HepG2 (cell line): ENCODE results near the gene RNF114. TPM values are rescaled to one million over a fixed set of nuclear protein-coding genes. Genes with fewer than 3 reads are reported as not detected.

Source experiments
- CCAR2 ChIP-seq: fragments of 200-400 bp; formaldehyde crosslinking; optimal IDR thresholded peaks from 2 replicates; pipeline ENCODE3; 2018; ENCODE audit warnings: low read depth, mild to moderate bottlenecking, low read length, moderate library complexity
- GATA4 ChIP-seq: sonication (generic); IDR thresholded peaks from 2 replicates; pipeline ENCODE4 v1.6.1; 2016; ENCODE audit warnings: antibody characterized with exemption, low read depth, borderline replicate concordance
- MAFG ChIP-seq: sonication (generic); formaldehyde crosslinking; IDR thresholded peaks from 2 replicates; pipeline ENCODE4 v1.5.1; 2020; ENCODE audit warnings: mild to moderate bottlenecking, missing genetic modification reagents
- MAFK ChIP-seq, 2 experiments: IDR thresholded peaks in 1 of 2; conservative IDR thresholded peaks in 1 of 2; 2 replicates each; pipeline ENCODE4 v1.6.1; 2011; ENCODE audit warnings: improper control_type of control experiment in 2 of 2, low read length in 2 of 2
- MBNL3 ChIP-seq: fragments of 250-450 bp; sonication (Bioruptor Pico); conservative IDR thresholded peaks from 2 replicates; pipeline ENCODE4 v1.8.0; 2022; ENCODE audit warnings: mild to moderate bottlenecking, inconsistent platforms
- NFE2 ChIP-seq: sonication (generic); formaldehyde crosslinking; IDR thresholded peaks from 2 replicates; pipeline ENCODE4 v1.4.0; 2020; ENCODE audit warnings: missing genetic modification reagents
- NFKB2 ChIP-seq: sonication (generic); formaldehyde crosslinking; IDR thresholded peaks from 2 replicates; pipeline ENCODE4 v1.4.0; 2020; ENCODE audit warnings: missing genetic modification reagents, borderline replicate concordance
- NRL ChIP-seq: sonication (generic); formaldehyde crosslinking; IDR thresholded peaks from 2 replicates; pipeline ENCODE4 v1.5.0; 2020; ENCODE audit warnings: missing genetic modification reagents, mild to moderate bottlenecking, moderate library complexity, borderline replicate concordance
- POGZ ChIP-seq: sonication (generic); formaldehyde crosslinking; IDR thresholded peaks from 2 replicates; pipeline ENCODE4 v1.4.0; 2020; ENCODE audit warnings: mild to moderate bottlenecking, missing genetic modification reagents
- SIN3A ChIP-seq: IDR thresholded peaks from 2 replicates; pipeline ENCODE4 v1.6.1; 2011; ENCODE audit warnings: low read depth, mild to moderate bottlenecking, control low read depth, low read length, borderline replicate concordance
- SP140L ChIP-seq: sonication (generic); formaldehyde crosslinking; IDR thresholded peaks from 2 replicates; pipeline ENCODE4 v1.4.0; 2020; ENCODE audit warnings: missing genetic modification reagents, borderline replicate concordance
- ZC3H4 ChIP-seq: sonication (generic); formaldehyde crosslinking; IDR thresholded peaks from 2 replicates; pipeline ENCODE4 v1.4.0; 2020; ENCODE audit warnings: missing genetic modification reagents, borderline replicate concordance
- ZFP90 ChIP-seq: sonication (generic); formaldehyde crosslinking; IDR thresholded peaks from 2 replicates; pipeline ENCODE4 v1.8.0; 2022; ENCODE audit warnings: missing genetic modification reagents, mild to moderate bottlenecking, inconsistent platforms, borderline replicate concordance
- ZNF275 ChIP-seq: sonication (generic); formaldehyde crosslinking; IDR thresholded peaks from 2 replicates; pipeline ENCODE4 v1.8.0; 2022; ENCODE audit warnings: missing genetic modification reagents, mild to moderate bottlenecking, inconsistent platforms, borderline replicate concordance
- ZNF530 ChIP-seq: sonication (generic); formaldehyde crosslinking; IDR thresholded peaks from 2 replicates; pipeline ENCODE4 v1.5.0; 2020; ENCODE audit warnings: low read depth, mild to moderate bottlenecking, missing genetic modification reagents
- ZNF546 ChIP-seq: sonication (generic); formaldehyde crosslinking; conservative IDR thresholded peaks from 2 replicates; pipeline ENCODE4 v1.8.1; 2023; ENCODE audit warnings: mild to moderate bottlenecking, missing genetic modification reagents
- ZNF558 ChIP-seq: sonication (generic); formaldehyde crosslinking; IDR thresholded peaks from 2 replicates; pipeline ENCODE4 v1.9.0; 2022; ENCODE audit warnings: mild to moderate bottlenecking, missing genetic modification reagents, borderline replicate concordance
- ZNF879 ChIP-seq: sonication (generic); formaldehyde crosslinking; IDR thresholded peaks from 2 replicates; pipeline ENCODE4 v1.8.1; 2023; ENCODE audit warnings: missing genetic modification reagents
- polyA plus RNA-seq, 8 experiments: library from polyadenylated mRNA; depleted of rRNA in 3 of 8; stranded (reverse) in 7 of 8; unstranded in 1 of 8; fragments of >200 nt; fragmentation: Illumina TruSeq in 4 of 8; extraction: Trizol in 4 of 8; gene quantifications; 2 replicates each; pipeline versions ENCODE4 v1.2.1 to v1.2.3, GENCODE V29; 2011 to 2016; ENCODE audit warnings: low read depth in 4 of 8, missing spikeins in 1 of 8, mixed read lengths in 1 of 8; ENCODE audit not compliant: insufficient read depth in 1 of 8
- total RNA-seq, 5 experiments: library from RNA; depleted of rRNA; stranded (reverse); fragments of >200 nt; fragmentation: Illumina TruSeq; extraction: Trizol; gene quantifications; 2 replicates each; pipeline ENCODE4 v1.2.3, GENCODE V29; 2016; ENCODE audit warnings: low read depth in 1 of 5
- TF ChIP-seq, protein P1 (sequence below): sonication (generic); formaldehyde crosslinking; IDR thresholded peaks from 2 replicates; pipeline ENCODE4 v1.4.0; 2020; ENCODE audit warnings: missing genetic modification reagents
- TF ChIP-seq, protein P2 (sequence below): IDR thresholded peaks from 2 replicates; pipeline ENCODE4 v1.6.1; 2016; ENCODE audit warnings: low read depth
- TF ChIP-seq, protein P3 (sequence below): IDR thresholded peaks from 2 replicates; pipeline ENCODE4 v1.6.1; 2016
- TF ChIP-seq, protein P4 (sequence below): sonication (generic); formaldehyde crosslinking; IDR thresholded peaks from 2 replicates; pipeline ENCODE4 v1.5.0; 2020; ENCODE audit warnings: missing genetic modification reagents

RNF114 gene
- total and polyA plus RNA-seq, 2 of the 13 experiments (the other 11 are each of a cell fraction or from before 2014, with no cell fraction given), result 119 to 126 TPM

GRCh38 chr20:49982346-49983122 is 46.3 kb downstream of the RNF114 start, which contains the start of gene SNAI1 (continued):
- TF ChIP-seq, protein P1, sequence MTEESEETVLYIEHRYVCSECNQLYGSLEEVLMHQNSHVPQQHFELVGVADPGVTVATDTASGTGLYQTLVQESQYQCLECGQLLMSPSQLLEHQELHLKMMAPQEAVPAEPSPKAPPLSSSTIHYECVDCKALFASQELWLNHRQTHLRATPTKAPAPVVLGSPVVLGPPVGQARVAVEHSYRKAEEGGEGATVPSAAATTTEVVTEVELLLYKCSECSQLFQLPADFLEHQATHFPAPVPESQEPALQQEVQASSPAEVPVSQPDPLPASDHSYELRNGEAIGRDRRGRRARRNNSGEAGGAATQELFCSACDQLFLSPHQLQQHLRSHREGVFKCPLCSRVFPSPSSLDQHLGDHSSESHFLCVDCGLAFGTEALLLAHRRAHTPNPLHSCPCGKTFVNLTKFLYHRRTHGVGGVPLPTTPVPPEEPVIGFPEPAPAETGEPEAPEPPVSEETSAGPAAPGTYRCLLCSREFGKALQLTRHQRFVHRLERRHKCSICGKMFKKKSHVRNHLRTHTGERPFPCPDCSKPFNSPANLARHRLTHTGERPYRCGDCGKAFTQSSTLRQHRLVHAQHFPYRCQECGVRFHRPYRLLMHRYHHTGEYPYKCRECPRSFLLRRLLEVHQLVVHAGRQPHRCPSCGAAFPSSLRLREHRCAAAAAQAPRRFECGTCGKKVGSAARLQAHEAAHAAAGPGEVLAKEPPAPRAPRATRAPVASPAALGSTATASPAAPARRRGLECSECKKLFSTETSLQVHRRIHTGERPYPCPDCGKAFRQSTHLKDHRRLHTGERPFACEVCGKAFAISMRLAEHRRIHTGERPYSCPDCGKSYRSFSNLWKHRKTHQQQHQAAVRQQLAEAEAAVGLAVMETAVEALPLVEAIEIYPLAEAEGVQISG (CRISPR knock-in tag), result peak; percentile 86
- TF ChIP-seq NFKB2 (CRISPR knock-in tag) (peak; percentile 95), ZNF275 (peak; percentile 80; the same call in 1 of the 2 replicates), ZNF530 (no peak), SP140L (CRISPR knock-in tag) (peak; percentile 89; the same call in 1 of the 2 replicates), GATA4 (peak; percentile 85; the same call in 1 of the 2 replicates), ZNF879 (CRISPR knock-in tag) (peak; percentile 99), POGZ (peak; percentile 51; the same call in 1 of the 2 replicates), MBNL3 (CRISPR knock-in tag) (no peak), ZNF546 (CRISPR knock-in tag) (peak; percentile 98), NRL (peak; percentile 95; the same call in 1 of the 2 replicates), ZFP90 (peak; percentile 98), ZC3H4 (CRISPR knock-in tag) (no peak; the same call in 1 of the 2 replicates), ZNF558 (no peak; the same call in 1 of the 2 replicates), SIN3A (peak; percentile 47; the same call in 1 of the 2 replicates), MAFG (CRISPR knock-in tag) (no peak), NFE2 (CRISPR knock-in tag) (no peak; the same call in none of the 2 replicates), MAFK (conservative IDR thresholded peaks at IDR 0.05 in 1 of 2, IDR thresholded peaks at IDR 0.05 in 1 of 2; ENCODE audit: low read length in 2 of 2) (no peak), CCAR2 (peak; percentile 21)
- TF ChIP-seq, protein P2, sequence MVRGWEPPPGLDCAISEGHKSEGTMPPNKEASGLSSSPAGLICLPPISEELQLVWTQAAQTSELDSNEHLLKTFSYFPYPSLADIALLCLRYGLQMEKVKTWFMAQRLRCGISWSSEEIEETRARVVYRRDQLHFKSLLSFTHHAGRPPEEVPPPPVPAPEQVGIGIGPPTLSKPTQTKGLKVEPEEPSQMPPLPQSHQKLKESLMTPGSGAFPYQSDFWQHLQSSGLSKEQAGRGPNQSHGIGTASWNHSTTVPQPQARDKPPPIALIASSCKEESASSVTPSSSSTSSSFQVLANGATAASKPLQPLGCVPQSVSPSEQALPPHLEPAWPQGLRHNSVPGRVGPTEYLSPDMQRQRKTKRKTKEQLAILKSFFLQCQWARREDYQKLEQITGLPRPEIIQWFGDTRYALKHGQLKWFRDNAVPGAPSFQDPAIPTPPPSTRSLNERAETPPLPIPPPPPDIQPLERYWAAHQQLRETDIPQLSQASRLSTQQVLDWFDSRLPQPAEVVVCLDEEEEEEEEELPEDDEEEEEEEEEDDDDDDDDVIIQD (CRISPR knock-in tag), result peak; percentile 76
- TF ChIP-seq, protein P3, sequence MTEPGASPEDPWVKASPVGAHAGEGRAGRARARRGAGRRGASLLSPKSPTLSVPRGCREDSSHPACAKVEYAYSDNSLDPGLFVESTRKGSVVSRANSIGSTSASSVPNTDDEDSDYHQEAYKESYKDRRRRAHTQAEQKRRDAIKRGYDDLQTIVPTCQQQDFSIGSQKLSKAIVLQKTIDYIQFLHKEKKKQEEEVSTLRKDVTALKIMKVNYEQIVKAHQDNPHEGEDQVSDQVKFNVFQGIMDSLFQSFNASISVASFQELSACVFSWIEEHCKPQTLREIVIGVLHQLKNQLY (CRISPR knock-in tag), result 0 out of 2 replicates have a peak, but pooled peaks have one; percentile 53
- TF ChIP-seq, protein P4, sequence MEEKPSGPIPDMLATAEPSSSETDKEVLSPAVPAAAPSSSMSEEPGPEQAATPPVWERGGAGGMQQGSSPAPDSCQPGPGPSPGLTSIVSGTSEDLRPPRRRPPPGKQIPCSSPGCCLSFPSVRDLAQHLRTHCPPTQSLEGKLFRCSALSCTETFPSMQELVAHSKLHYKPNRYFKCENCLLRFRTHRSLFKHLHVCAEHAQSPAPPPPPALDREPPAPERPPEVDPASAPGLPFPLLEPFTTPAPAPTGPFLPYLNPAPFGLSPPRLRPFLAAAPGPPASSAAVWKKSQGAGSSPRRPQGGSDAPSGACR (CRISPR knock-in tag), result peak; percentile 26
